Measurements from ENCODE around the gene FRG2B.
"Not testable (repeated sequence)": the region's sequence is repeated elsewhere in the genome, so short reads cannot be mapped to it uniquely, and the experiment has no call there.

FRG2B gene

GRCh38 chr10:133626695-133627094 lies at the start of gene FRG2B:
Gene FRG2B, minus strand, starts transcription at chr10:133626795. Its CDS starts 53 bp downstream, at chr10:133626742.
- DNase-seq (ENCODE audit: low read depth in 2 of 2) = not testable (repeated sequence)

DNA sequence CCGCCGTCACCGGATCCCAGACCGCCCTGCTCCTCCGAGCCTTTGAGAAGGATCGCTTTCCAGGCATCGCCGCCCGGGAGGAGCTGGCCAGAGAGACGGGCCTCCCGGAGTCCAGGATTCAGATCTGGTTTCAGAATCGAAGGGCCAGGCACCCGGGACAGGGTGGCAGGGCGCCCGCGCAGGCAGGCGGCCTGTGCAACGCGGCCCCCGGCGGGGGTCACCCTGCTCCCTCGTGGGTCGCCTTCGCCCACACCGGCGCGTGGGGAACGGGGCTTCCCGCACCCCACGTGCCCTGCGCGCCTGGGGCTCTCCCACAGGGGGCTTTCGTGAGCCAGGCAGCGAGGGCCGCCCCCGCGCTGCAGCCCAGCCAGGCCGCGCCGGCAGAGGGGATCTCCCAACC lies 40.9 kb upstream of the FRG2B start:
- not testable (repeated sequence) for DNase-seq (ENCODE audit: low read depth in 2 of 2)

GRCh38 chr10:133663544-133664160 lies 37.1 kb upstream of the FRG2B start:
- not testable (repeated sequence) for DNase-seq (ENCODE audit: low read depth in 2 of 2)

- not testable (repeated sequence) for DNase-seq (ENCODE audit: low read depth in 2 of 2)
Measured at GRCh38 chr10:133661122-133661521, 34.5 kb upstream of the FRG2B start.

GRCh38 chr10:133660516-133660915 lies 33.9 kb upstream of the FRG2B start:
- DNase-seq (ENCODE audit: low read depth in 2 of 2) = not testable (repeated sequence)

DNA sequence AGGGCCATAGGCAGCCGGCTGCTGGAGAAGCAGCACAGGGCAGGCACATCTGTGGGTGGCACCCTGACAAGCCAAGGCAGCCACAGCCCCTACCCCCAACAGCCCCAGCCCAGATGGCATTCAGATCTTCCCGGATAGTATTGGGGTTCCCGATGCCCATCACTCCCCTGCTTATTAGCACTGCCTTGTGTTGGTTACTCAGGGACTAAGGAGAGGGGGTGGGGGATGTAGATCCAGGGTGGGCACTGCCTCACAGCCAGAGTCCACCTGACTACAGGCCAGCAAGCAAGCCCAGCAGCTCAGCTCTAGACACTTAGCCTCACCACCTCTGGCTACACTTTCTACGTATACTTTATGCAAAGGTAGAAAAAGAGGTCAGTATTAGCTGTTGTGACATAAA lies 30.7 kb upstream of the FRG2B start:
- not testable (repeated sequence) for DNase-seq (ENCODE audit: low read depth in 2 of 2)

DNA sequence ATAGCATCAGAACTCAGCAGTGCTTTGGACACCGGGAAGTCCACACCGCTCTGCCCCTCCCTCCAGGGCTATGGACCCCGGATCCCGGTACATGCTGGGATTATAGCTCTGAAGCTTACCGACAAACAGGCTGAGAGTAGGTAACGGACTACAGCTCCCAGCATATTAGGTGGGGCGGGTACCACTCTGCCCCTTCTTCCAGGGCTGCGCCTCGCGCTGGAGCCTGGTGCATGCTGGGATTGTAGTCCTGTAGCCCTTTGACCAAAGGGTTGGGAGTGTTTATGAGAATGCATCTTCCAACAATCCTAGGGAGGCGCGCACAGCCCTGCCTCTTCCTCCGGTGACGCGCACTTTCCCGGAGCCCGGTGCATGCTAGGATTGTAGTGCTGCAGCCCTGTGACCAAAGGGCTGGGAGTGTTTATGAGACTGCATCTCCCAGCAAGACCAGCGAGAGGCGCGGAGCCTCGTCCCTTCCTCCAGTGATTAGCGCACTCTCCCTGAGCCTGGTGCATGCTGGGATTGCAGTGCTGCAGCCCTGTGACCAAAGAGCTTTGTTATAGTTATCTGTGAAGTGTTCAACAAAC lies 22.4 kb upstream of the FRG2B start:
- DNase-seq (ENCODE audit: low read depth in 2 of 2) = peak in 1 of 2 donors; percentile 7

DNA sequence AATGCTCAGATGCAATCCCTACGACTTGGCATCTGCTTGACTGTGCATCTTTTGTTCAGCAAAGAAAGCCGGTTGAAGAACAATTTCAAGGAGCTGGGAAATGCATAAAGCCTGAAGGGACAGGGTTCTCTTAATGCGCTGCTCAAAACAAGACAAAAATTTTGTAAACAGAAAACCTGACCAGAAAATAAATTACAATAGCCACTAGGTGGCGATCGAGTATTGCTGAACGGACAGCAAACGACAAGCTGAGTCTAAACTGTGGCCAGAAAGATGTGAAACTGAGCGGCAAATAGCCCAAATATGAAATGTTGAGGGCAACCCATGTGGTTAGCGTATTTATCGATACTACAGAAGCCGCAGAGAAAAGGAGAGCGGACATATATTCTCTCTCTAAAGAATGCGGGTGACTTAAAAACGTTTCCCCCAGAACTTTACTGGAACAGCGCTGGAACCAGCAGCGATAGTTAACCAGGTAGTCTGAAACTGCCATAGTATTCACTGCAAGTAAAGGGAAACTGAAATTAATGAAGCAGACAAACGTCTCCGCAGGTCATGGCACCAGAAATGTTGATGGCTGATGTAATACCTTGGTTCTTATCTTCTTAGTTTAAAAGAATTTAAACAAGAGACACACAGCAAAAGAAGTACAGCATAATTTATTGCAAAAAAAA lies 20.6 kb upstream of the FRG2B start:
- not testable (repeated sequence) for DNase-seq (ENCODE audit: low read depth in 2 of 2)

DNA sequence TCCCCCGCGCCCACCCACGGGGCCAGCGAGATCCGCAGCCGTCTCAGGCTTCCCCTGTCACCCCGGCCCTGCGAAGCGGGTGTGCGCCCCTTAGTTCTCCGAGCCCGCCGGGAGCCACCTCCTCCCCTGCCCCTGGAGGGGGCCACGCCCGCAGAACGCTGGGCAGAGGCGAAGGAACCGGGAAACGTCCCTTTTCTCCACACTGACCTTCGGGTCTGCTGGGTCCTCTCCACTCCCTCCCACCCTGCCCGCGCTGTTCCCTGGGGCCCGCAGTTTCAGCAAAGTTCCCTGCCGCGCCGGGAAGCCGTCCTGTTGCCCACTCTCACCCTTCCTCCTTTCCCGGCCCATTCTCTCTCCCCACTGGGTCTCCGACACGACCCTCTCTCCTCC lies 11.2 kb upstream of the FRG2B start:
- not testable (repeated sequence) for DNase-seq (ENCODE audit: low read depth in 2 of 2)

- DNase-seq (ENCODE audit: low read depth in 2 of 2) = not testable (repeated sequence)
Measured at GRCh38 chr10:133637202-133637845, 10.7 kb upstream of the FRG2B start.

DNA sequence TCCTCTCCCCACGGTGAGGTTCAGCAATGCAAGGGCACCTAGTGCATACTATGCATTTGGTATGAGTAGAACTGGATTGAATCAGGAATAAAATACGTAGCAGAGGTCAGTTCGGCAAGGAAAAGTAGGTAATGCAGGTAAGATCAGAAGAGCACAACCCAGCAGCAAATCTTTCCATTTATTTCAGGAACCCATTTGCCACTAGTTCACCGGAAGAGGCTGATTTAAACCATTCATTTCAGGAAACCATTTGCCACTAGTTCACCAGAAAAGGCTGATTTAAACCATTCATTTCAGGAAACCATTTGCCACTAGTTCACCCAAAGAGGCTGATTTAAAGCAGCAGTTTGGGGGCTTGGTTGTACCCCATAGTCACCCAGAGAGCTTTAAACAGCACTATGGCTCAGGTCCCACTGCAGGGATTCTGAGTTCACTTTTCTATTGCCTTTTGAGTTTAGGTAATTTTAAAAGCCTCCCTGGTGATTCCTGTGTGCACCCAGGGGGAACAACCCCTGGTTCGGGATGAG lies 4.2 kb upstream of the FRG2B start:
- DNase-seq (ENCODE audit: low read depth in 2 of 2) = not testable (repeated sequence)

DNA sequence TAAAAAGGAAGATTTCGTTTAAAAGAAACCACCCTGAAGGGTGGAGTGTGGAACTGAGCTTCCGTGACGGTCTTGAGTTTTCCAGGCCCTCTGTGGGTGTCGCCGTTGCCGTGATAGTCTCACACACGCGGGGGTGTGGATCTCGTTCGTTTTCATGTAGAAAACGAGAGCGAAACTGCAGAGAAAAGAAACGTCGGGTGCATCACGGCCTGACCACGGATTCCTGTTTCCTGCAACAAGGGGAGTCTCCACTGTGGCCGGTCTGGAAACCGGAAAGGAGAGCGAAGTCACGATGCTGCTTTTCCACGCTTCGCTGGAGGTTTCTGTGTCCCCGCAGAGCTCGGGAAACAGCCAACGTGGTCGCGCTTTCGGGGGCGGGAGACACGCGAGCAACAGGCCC lies 4.1 kb downstream of the FRG2B start:
- DNase-seq (ENCODE audit: low read depth in 2 of 2) = not testable (repeated sequence)

DNA sequence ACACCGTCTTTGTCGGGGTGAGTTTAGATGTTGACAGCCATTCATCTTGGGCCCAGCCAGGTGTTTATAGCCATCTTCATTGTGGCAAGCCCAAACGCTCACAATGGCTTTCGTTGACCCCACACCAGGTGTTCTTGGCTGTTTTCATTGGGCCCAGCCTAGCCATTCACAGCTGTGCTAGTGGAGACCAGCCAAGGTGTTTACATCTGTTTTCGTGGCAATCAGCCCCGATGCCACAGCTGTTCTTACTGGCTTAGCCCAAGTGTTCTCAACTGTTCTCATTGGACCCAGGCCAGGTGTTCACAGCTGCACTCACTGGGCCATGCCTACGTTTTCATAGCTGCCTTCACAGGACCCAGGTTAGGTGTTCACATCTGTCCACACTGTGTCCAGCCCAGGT lies 7.7 kb downstream of the FRG2B start:
- DNase-seq (ENCODE audit: low read depth in 2 of 2) = no peak

DNA sequence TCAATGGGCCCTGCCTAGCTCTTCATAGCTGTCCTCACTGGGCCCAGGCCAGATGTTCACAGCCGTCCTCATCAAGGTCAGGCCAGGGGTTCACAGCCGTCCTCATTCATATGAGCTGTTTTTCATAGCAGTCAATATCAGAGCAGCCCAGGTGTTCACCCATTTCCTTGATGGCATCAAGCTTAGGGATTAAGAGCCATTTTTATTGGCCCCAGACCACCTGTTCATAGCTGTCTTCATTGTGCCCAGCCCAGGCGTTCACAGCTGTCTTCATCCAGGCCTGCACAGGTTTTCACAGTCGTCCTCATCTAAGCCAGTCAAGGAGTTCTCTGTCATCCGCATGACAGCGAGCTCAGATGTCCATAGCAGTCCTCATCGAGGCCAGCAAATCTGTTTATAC lies 9.4 kb downstream of the FRG2B start:
- no peak for DNase-seq (ENCODE audit: low read depth in 2 of 2)

DNA sequence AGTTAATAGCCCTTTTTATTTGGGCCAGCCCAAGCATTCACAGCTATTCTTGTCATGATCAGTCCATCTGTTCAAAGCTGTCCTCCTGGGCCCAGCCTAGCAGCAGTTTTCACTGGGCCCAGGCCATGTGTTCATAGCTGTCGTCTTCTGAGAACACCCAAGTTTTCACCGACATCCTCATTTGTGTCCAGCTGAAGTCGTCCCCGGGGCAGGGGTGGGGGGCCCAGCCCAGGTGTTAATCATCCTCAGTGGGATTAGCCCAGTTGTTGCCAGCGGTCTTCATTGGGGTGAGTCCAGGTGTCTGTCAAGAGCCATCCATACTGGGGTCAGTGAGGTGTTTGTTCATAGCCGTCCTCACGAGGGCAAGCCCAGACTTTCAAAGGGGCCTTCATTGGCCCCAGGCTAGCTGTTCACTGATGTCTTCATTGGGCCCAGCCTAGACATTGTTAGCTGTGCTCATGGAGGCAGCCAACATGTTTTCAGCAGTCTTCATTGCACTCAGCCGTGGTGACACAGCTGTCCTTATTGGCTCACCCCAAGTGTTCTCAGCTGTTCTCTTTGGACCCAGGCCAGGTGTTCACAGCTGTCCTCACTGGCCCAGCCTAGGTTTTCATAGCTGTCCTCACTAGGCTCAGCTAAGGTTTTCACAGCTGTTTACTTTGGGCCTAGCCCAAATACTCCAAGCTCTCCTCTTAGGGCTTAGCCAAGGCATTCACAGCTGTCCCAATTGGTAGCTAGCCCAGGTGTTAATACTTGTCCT lies 10.0 kb downstream of the FRG2B start:
- DNase-seq (ENCODE audit: low read depth in 2 of 2) = no peak

DNA sequence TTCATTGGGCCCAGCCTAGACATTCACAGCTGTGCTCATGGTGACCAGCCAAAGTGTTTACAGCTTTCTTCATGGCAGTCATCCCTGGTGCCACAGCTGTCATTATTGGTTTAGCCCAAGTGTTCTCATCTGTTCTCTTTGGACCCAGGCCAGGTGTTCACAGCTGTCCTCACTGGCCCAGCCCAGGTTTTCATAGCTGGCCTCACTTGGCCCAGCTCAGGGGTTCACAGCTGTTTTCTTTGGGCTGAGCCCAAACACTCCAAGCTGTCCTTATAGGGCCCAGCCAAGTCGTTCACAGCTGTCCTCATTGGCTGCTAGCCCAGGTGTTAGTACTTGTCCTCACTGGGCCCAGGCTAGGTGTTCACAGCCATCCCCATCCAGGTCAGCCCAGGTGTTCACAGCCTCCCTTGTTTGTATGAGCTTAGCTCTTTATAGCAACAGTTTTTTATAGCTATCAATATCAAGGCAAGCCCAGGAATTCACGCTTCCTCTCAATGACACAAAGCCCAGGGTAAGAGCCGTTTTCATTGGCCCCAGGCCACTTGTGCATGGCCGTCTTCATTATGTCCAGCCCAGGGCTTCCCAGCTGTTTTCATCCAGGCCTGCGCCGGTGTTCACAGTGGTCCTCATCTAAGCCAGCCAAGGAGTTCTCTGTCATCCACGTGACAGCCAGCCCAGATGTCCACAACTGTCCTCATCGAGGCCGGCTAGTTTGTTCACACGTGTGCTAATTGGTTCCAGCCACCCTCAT lies 11.6 kb downstream of the FRG2B start:
- DNase-seq (ENCODE audit: low read depth in 2 of 2) = no peak

GRCh38 chr10:133613699-133614098 lies 12.9 kb downstream of the FRG2B start:
- DNase-seq (ENCODE audit: low read depth in 2 of 2) = no peak

DNA sequence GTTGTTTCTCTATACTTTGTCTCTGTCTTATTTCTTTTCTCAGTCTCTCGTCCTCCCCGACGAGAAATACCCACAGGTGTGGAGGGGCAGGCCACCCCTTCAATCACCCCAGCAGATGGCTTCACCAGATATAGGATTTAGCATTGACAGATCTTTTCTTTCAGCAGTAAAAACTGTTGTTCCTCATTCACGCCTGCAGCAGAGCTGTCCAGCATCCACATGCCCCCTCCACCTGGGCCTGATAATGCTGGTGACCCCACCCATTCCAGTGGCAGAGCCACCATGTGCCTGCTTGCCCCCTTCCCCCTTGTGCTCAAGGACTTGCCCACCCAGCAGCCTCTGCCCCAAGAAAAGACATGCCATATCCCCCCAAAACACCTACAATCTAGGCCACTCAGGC lies 15.5 kb downstream of the FRG2B start:
- DNase-seq (ENCODE audit: low read depth in 2 of 2) = no peak

DNA sequence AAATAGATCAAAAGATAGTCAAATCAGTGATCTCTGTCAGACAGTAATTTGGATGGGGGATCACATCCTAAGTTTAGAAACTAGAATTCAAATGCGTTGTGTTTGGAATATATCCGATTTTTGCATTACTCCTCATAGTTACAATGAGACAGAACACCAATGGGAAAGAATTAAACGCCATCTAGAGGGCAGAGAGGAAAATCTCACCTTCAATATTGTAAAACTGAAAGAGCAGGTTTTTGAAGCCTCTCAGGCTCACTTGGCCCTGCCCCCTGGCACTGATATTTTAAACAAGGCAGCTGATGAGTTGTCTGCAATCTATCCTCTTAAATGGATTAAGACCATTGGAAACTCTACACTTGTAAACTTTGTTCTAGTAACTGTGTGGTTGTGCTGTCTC lies 17.7 kb downstream of the FRG2B start:
- no peak for DNase-seq (ENCODE audit: low read depth in 2 of 2)

DNA sequence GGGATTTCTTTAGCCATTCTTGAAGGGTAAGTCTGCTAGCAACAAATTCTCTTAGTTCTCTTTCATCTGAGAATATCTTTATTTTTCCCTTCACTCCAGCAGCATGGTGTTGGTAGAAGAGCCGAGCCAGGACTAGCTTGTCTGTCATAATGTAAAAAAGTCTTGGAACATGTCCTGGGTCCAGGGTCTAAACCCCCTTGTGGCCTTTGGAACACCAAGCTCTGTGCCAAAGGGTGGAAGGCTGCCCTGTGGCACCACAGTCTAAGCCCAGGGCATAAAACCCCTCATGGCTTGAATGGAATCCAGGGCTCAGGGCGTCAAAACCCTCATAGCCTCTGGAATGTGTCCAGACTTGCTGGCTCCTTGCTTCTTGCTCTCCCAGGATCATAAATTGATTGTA lies 23.2 kb downstream of the FRG2B start:
- not testable (repeated sequence) for DNase-seq (ENCODE audit: low read depth in 2 of 2)

GRCh38 chr10:133600657-133601056 lies 25.9 kb downstream of the FRG2B start:
- no peak for DNase-seq (ENCODE audit: low read depth in 2 of 2)

Measured in stimulated activated CD4-positive, alpha-beta T cell treated with anti-CD3 and anti-CD28 coated beads, Interleukin-4, amount 100 ng/mL, for 48 hours (primary cell).